ENCODE results near the gene ZGPAT. TPM values are rescaled to one million over a fixed set of nuclear protein-coding genes. Genes with fewer than 3 reads are reported as not detected.

Gene ZGPAT
- total and polyA plus RNA-seq, 2 of the 4 experiments (the other 2 are of a cell fraction) = 13.4 to 20.2 TPM

DNA sequence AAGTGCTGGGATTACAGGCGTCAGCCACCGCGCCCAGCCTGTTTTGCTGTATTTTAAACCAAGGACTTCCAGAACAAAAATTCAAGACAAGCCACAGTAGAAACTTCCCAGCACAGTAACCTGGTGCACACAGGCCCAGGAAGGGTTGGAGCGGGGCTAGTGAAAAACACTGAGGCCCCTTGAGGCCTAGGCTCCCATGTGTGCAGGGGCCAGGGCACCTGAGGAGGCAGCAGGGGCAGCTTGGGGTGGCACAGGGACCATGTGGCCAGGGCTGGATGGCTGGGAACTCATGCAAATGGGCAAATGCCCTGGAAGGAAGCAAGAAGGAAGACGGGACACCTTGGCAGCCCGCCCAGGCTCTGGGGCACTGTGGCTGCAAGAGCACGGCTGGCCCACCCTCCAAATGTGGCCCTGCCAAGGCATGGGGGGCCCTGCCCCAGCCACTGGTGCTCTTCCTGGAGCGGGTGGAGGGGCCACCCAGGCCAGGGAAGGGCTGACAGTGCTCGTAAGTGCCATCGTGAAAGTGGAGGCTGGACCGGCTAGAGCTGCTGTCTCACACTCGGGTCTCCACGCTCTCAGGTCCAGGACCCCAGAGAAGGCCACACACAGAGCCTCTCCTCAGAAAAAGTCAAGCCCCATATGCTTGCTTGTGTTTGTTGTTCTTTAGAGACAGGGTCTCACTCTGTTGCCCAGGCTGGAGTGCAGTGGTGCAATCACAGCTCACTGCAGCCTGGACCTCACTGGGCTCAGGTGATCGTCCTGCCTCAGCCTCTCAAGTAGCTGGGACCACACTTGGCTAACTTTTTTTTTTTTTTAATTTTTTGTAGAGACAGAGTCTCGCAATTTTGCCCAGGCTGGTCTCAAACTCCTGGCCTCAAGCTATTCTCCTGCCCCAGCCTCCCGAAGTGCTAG lies 42.0 kb downstream of the ZGPAT start:
- H3K4ac ChIP-seq (ENCODE audit: low read depth, low read length) = no peak overlapping the region
- H4K20me1 ChIP-seq (ENCODE audit: insufficient read depth, low read length) = no peaks in the 10 kb centered on the region; the same call in 1 of the 2 replicates
- no peak overlapping the region for H3K4me3 ChIP-seq (ENCODE audit: insufficient read depth, low read depth, low read length)
- no peaks in the 10 kb centered on the region for H3K27me3 ChIP-seq (ENCODE audit: control insufficient read depth, insufficient read depth, low read length)
- H3K36me3 ChIP-seq (ENCODE audit: control insufficient read depth, insufficient read depth, low read length) = peaks cover 6% of the 10 kb centered on the region; the same call in 1 of the 2 replicates
- ChIA-PET CTCF (no interaction called here), POLR2A (ENCODE audit: unreplicated experiment) (no interaction called here)
- in situ Hi-C loops (cut with MboI; ENCODE audit: low sequenced_read_pairs) (no loop called here), dilution Hi-C loops (cut with HindIII; ENCODE audit: low sequenced_read_pairs, unreplicated experiment) (no loop called here), intact Hi-C loops (cut with micrococcal nuclease) (no loop called here)
- H2AK9ac ChIP-seq (replicated peaks; ENCODE audit: low read depth, low read length, poor library complexity) = no peak overlapping the region
- H2BK5ac ChIP-seq (ENCODE audit: low read depth, low read length, poor library complexity, severe bottlenecking) = no peak overlapping the region
- H3K9me3 ChIP-seq (ENCODE audit: control insufficient read depth, insufficient read depth, low read length) = no peaks in the 10 kb centered on the region
- H3K9me1 ChIP-seq (ENCODE audit: insufficient read depth, low read length) = no peaks in the 10 kb centered on the region
- H3K18ac ChIP-seq (ENCODE audit: low read depth, low read length) = no peak overlapping the region
- no peak overlapping the region for H3K14ac ChIP-seq (replicated peaks; ENCODE audit: low read depth, low read length)
- 90% methylated on average over 2 of the region's 16 CpGs; no CpG with 5 or more reads in 1 of the 2 experiments for WGBS, 2 experiments (ENCODE audit: extremely low coverage in 2 of 2, insufficient read length in 1 of 2)
- ATAC-seq (ENCODE audit: low read depth) (no peak), DNase-seq (no peak)
- no peak overlapping the region for H2BK20ac ChIP-seq (ENCODE audit: low read depth, low read length)
- TF ChIP-seq, protein P1, sequence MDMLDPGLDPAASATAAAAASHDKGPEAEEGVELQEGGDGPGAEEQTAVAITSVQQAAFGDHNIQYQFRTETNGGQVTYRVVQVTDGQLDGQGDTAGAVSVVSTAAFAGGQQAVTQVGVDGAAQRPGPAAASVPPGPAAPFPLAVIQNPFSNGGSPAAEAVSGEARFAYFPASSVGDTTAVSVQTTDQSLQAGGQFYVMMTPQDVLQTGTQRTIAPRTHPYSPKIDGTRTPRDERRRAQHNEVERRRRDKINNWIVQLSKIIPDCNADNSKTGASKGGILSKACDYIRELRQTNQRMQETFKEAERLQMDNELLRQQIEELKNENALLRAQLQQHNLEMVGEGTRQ (IDR thresholded peaks at IDR 0.05; ENCODE audit: low read depth, low read length) = no peak
- TF ChIP-seq POLR2A (IDR thresholded peaks at IDR 0.05; ENCODE audit: low read depth, low read length) = no peak
- H2AK5ac ChIP-seq (ENCODE audit: low read depth, low read length) = no peak overlapping the region
- no peak overlapping the region for H4K8ac ChIP-seq (ENCODE audit: low read depth in 2 of 2, low read length in 2 of 2)
- H3K56ac ChIP-seq (ENCODE audit: extremely low read depth, insufficient read depth, low read length) = no peak overlapping the region
- no peak overlapping the region for H3K4me2 ChIP-seq (ENCODE audit: low read depth, low read length)
- no peaks in the 10 kb centered on the region for H3K4me1 ChIP-seq (ENCODE audit: control insufficient read depth, insufficient read depth, low read length)
- no TSS peak for BruUV-seq (replicated peaks)
- no peak overlapping the region for H3K23ac ChIP-seq (ENCODE audit: low read depth, low read length)
- H3K27ac ChIP-seq (ENCODE audit: insufficient read depth, low read length) = no peak overlapping the region
- peak overlapping the region; percentile 32 for H2AFZ ChIP-seq (replicated peaks; ENCODE audit: low read length, poor library complexity)
- H4K91ac ChIP-seq (ENCODE audit: insufficient read depth, low read depth, low read length) = no peak overlapping the region
- no peak overlapping the region for H3K9ac ChIP-seq (ENCODE audit: low read depth, low read length)
- no peak overlapping the region for H2BK15ac ChIP-seq (ENCODE audit: low read depth, low read length)
- no peak overlapping the region for H4K5ac ChIP-seq (ENCODE audit: low read depth, low read length)
- H3K79me1 ChIP-seq (ENCODE audit: low read depth in 1 of 2, low read length in 2 of 2) = 0 out of 4 replicates have a peak, but pooled peaks cover 0 to 2% of the 10 kb centered on the region in 2 experiments
- no peak overlapping the region for H2BK120ac ChIP-seq (ENCODE audit: low read depth, low read length)

Data from IMR-90 (cell line).